Endothelial cell of umbilical vein (primary cell): Measurements from ENCODE around the gene THBS3. TPM values are rescaled to one million over a fixed set of nuclear protein-coding genes. Genes with fewer than 3 reads are reported as not detected.
"Not testable (repeated sequence)": the region's sequence is repeated elsewhere in the genome, so short reads cannot be mapped to it uniquely, and the experiment has no call there.

Experiments used
- BruUV-seq: library from RNA; stranded (reverse); fragments of 400-500 nt; replicated peaks from 2 replicates; lab custom pipeline; 2021; lab: Mats Ljungman, UMichigan
- CTCF ChIA-PET: fragments of 300-600, 350-600 bp; sonication (Branson Sonifier 250); formaldehyde crosslinking; loops from one replicate; lab custom pipeline; 2021; ENCODE audit warnings: antibody characterized with exemption, inconsistent platforms; lab: Charles Lee
- POLR2A ChIA-PET: fragments of 300-600, 350-600 bp; sonication (Branson Sonifier 250); formaldehyde crosslinking; loops from one replicate; lab custom pipeline; 2021; ENCODE audit warnings: antibody characterized with exemption, inconsistent platforms; lab: Charles Lee
- DNase-seq: peaks from one replicate; pipeline ENCODE4 v3.0.0-alpha.2; 2011; ENCODE audit warnings: low read depth, low spot score
- FAIRE-seq: peaks from 2 replicates; lab custom pipeline; 2011; peaks lifted over from hg19 to GRCh38; lab: Jason Lieb, UNC
- H2AFZ ChIP-seq: 2 replicates; pipeline ENCODE4 v1.6.0; 2012; ENCODE audit warnings: low read depth, low read length, control low read depth, inconsistent platforms
- H3K27ac ChIP-seq: 2 replicates; pipeline ENCODE4 v1.5.1; 2011; ENCODE audit warnings: low read depth, mild to moderate bottlenecking, control low read depth, low read length, moderate library complexity; ENCODE audit not compliant: insufficient read depth
- H3K27me3 ChIP-seq, 2 experiments: 2 replicates each; pipeline versions ENCODE4 v1.6.0 to v1.6.1; 2011; ENCODE audit warnings: low read length in 2 of 2, mixed read lengths in 1 of 2; ENCODE audit not compliant: control insufficient read depth in 2 of 2, insufficient read depth in 2 of 2
- H3K36me3 ChIP-seq, 2 experiments: 2 replicates in 1 of 2; 3 replicates in 1 of 2; pipeline ENCODE4 v1.5.1; 2011; ENCODE audit warnings: low read length in 2 of 2, mild to moderate bottlenecking in 1 of 2, moderate library complexity in 1 of 2; ENCODE audit not compliant: control insufficient read depth in 2 of 2, insufficient read depth in 2 of 2; ENCODE audit errors: extremely low read depth in 1 of 2
- H3K4me1 ChIP-seq: 3 replicates; pipeline ENCODE4 v1.5.1; 2011; ENCODE audit warnings: mild to moderate bottlenecking, low read length; ENCODE audit not compliant: control insufficient read depth, insufficient read depth; ENCODE audit errors: extremely low read depth
- H3K4me2 ChIP-seq: 2 replicates; pipeline ENCODE4 v1.6.1; 2011; ENCODE audit warnings: low read length, control low read depth, mixed read lengths; ENCODE audit not compliant: insufficient read depth
- H3K4me3 ChIP-seq, 3 experiments: fragments of 200-600 bp in 1 of 3; sonication (generic), shearing (Covaris generic) in 1 of 3; replicated peaks in 1 of 3; 2 replicates each; pipeline ENCODE4 v1.5.1; 2011 to 2016; ENCODE audit warnings: control low read depth in 3 of 3, low read length in 3 of 3, mild to moderate bottlenecking in 2 of 3, inconsistent platforms in 1 of 3, low read depth in 1 of 3, moderate library complexity in 1 of 3; ENCODE audit not compliant: insufficient read depth in 1 of 3
- H3K79me2 ChIP-seq: 2 replicates; pipeline ENCODE4 v1.6.0; 2012; ENCODE audit warnings: low read length, inconsistent platforms; ENCODE audit not compliant: control insufficient read depth, insufficient read depth
- H3K9ac ChIP-seq: replicated peaks from 2 replicates; pipeline ENCODE3; 2011; ENCODE audit warnings: low read length, control low read depth; ENCODE audit not compliant: insufficient read depth; ENCODE audit errors: extremely low read depth
- H3K9me1 ChIP-seq: replicated peaks from 3 replicates; pipeline ENCODE4 v1.6.0; 2011; ENCODE audit warnings: mild to moderate bottlenecking, low read length; ENCODE audit not compliant: control insufficient read depth, insufficient read depth; ENCODE audit errors: extremely low read depth
- H3K9me3 ChIP-seq: replicated peaks from 2 replicates; pipeline ENCODE4 v1.5.1; 2012; ENCODE audit warnings: low read length, inconsistent platforms; ENCODE audit not compliant: control insufficient read depth, insufficient read depth
- H4K20me1 ChIP-seq: replicated peaks from 2 replicates; pipeline ENCODE3; 2011; ENCODE audit warnings: mild to moderate bottlenecking, low read length; ENCODE audit not compliant: control insufficient read depth, insufficient read depth; ENCODE audit errors: extremely low read depth
- CTCF ChIP-seq, 2 donors: IDR thresholded peaks; 1 replicate in 1 of 2; 2 replicates in 1 of 2; pipeline ENCODE4 v1.5.1; 2011; ENCODE audit warnings: low read length in 2 of 2, mild to moderate bottlenecking in 2 of 2, moderate library complexity in 2 of 2, control low read depth in 1 of 2, inconsistent platforms in 1 of 2, low read depth in 1 of 2; ENCODE audit not compliant: insufficient read depth in 1 of 2; ENCODE audit errors: extremely low read depth in 1 of 2
- EZH2 ChIP-seq: IDR thresholded peaks from 2 replicates; pipeline ENCODE4 v1.6.1; 2012; ENCODE audit warnings: borderline replicate concordance, low read depth, mild to moderate bottlenecking, moderate library complexity, low read length, inconsistent platforms; ENCODE audit not compliant: severe bottlenecking
- FOS ChIP-seq: IDR thresholded peaks from 2 replicates; pipeline ENCODE4 v1.6.1; 2011; ENCODE audit warnings: mild to moderate bottlenecking, low read length, moderate library complexity, borderline replicate concordance; ENCODE audit not compliant: insufficient read depth
- GATA2 ChIP-seq: IDR thresholded peaks from 2 replicates; pipeline ENCODE4 v1.7.0; 2011; ENCODE audit warnings: low read depth, mild to moderate bottlenecking, moderate library complexity, mixed read lengths, low read length; ENCODE audit not compliant: insufficient read length, insufficient read depth
- JUN ChIP-seq: IDR thresholded peaks from 2 replicates; pipeline ENCODE4 v1.6.1; 2011; ENCODE audit warnings: borderline replicate concordance, low read depth; ENCODE audit not compliant: insufficient read length, insufficient read depth
- MAX ChIP-seq: IDR thresholded peaks from 2 replicates; pipeline ENCODE4 v1.6.1; 2011; ENCODE audit not compliant: insufficient read depth, insufficient read length
- MYC ChIP-seq: IDR thresholded peaks from one replicate; pipeline ENCODE4 v1.6.1; 2011; ENCODE audit warnings: mild to moderate bottlenecking, low read depth, low read length
- POLR2A ChIP-seq: IDR thresholded peaks from 2 replicates; pipeline ENCODE4 v1.6.1; 2012; ENCODE audit warnings: low read depth, mild to moderate bottlenecking, control low read depth, low read length
- POLR2AphosphoS5 ChIP-seq: IDR thresholded peaks from 2 replicates; pipeline ENCODE4 v1.6.1; 2012; ENCODE audit warnings: low read depth, mild to moderate bottlenecking, control low read depth, low read length, moderate library complexity; ENCODE audit not compliant: insufficient read depth
- dilution Hi-C: fragments of 300-500 bp; cut with MboI; formaldehyde crosslinking; loops from one replicate; pipeline ENCODE4 v1.15.0; 2019; ENCODE audit warnings: low sequenced_read_pairs; ENCODE audit not compliant: extremely low pct_ligation_motif_present
- intact Hi-C: fragments of 100-400 bp; cut with micrococcal nuclease; formaldehyde crosslinking; loops from one replicate; pipeline ENCODE4 v1.10.0; 2022
- polyA plus RNA-seq, 4 experiments: library from polyadenylated mRNA; depleted of rRNA in 3 of 4; stranded (reverse) in 3 of 4; unstranded in 1 of 4; fragments of >200 nt; gene quantifications; 2 replicates each; pipeline versions ENCODE4 v1.2.1 to v1.2.3, GENCODE V29; 2011 to 2012; ENCODE audit warnings: missing spikeins in 1 of 4
- total RNA-seq: library from RNA; stranded (reverse); gene quantifications from 2 replicates; pipeline ENCODE4 v1.2.3, GENCODE V29; 2021

Gene THBS3
- total and polyA plus RNA-seq, 2 donors (not counting 3 experiments of a cell fraction or from before 2014, with no cell fraction given): 23.6 to 25.7 TPM

GRCh38 chr1:155236451-155236850, 28.8 kb upstream of the THBS3 start:
- H3K9me3 ChIP-seq: no peaks in the 10 kb centered on the region
- dilution Hi-C loops: no loop called here
- H3K9me1 ChIP-seq: no peaks in the 10 kb centered on the region
- intact Hi-C loops: no loop called here
- no peak for TF ChIP-seq MAX
- TF ChIP-seq EZH2: no peak
- TF ChIP-seq FOS: no peak
- TF ChIP-seq MYC: no peak
- no peak for TF ChIP-seq CTCF (IDR thresholded peaks at IDR 0.05; ENCODE audit: extremely low read depth in 1 of 2, insufficient read depth in 1 of 2, low read depth in 1 of 2, low read length in 2 of 2)
- no peak for TF ChIP-seq POLR2AphosphoS5
- TF ChIP-seq POLR2A: no peak
- TF ChIP-seq JUN: no peak
- no peak for TF ChIP-seq GATA2
- H3K79me2 ChIP-seq: no peaks in the 10 kb centered on the region
- no peak overlapping the region for H3K27ac ChIP-seq
- peaks cover 8% of the 10 kb centered on the region for H3K4me1 ChIP-seq
- H3K9ac ChIP-seq: no peak overlapping the region
- FAIRE-seq (no peak), DNase-seq (no peak)
- H2AFZ ChIP-seq: no peak overlapping the region
- POLR2A ChIA-PET: no interaction called here
- no TSS peak for BruUV-seq
- CTCF ChIA-PET: interaction anchor here (0.7 kb wide), 1 partner anchor 29 kb away, joined by 3 read pairs; no protein-coding TSS in a partner anchor
- H3K27me3 ChIP-seq: no peaks in the 10 kb centered on the region
- no peak overlapping the region for H3K4me3 ChIP-seq
- H3K36me3 ChIP-seq: peaks cover 8 to 14% of the 10 kb centered on the region in 2 experiments
- H3K4me2 ChIP-seq: no peak overlapping the region
- H4K20me1 ChIP-seq: no peaks in the 10 kb centered on the region

- peaks cover 8 to 14% of the 10 kb centered on the region in 2 experiments for H3K36me3 ChIP-seq
- H3K4me2 ChIP-seq, CTCF ChIA-PET, H2AFZ ChIP-seq, H3K27ac ChIP-seq, POLR2A ChIA-PET, H3K9me1 ChIP-seq, H4K20me1 ChIP-seq, H3K4me1 ChIP-seq, H3K9ac ChIP-seq, H3K79me2 ChIP-seq, H3K27me3 ChIP-seq, FAIRE-seq, H3K9me3 ChIP-seq, BruUV-seq, dilution Hi-C loops, intact Hi-C loops, H3K4me3 ChIP-seq, DNase-seq: not testable (repeated sequence)
These were observed 27.7 kb upstream of the THBS3 start for GRCh38 chr1:155235375-155235774.

- H3K9me3 ChIP-seq, H3K27me3 ChIP-seq, H3K4me2 ChIP-seq, H3K27ac ChIP-seq, H3K79me2 ChIP-seq, BruUV-seq, H3K4me3 ChIP-seq, POLR2A ChIA-PET, FAIRE-seq, H3K9ac ChIP-seq, intact Hi-C loops, H3K4me1 ChIP-seq, DNase-seq, H3K9me1 ChIP-seq, H2AFZ ChIP-seq, dilution Hi-C loops, H4K20me1 ChIP-seq: not testable (repeated sequence)
- CTCF ChIA-PET: interaction anchor here (0.9 kb wide), 1 partner anchor 25 kb away, joined by 3 read pairs; the partner anchor contains the start of gene MTX1
- H3K36me3 ChIP-seq: peaks cover 8 to 13% of the 10 kb centered on the region in 2 experiments
These were observed 25.8 kb upstream of the THBS3 start for GRCh38 chr1:155233502-155233901.
